Sigmoid colon (tissue), 3 donors: ENCODE measurements around the gene RNF26.

ENCODE experiments used
- CTCF ChIP-seq, 4 experiments: fragments of 450-650 bp in 3 of 4; fragments of 200-600 bp in 1 of 4; IDR thresholded peaks; one replicate each; pipeline ENCODE4 v1.5.1; 2016 to 2019; ENCODE audit warnings: antibody characterized with exemption in 4 of 4, mild to moderate bottlenecking in 3 of 4, moderate library complexity in 2 of 4
- POLR2A ChIP-seq, 2 donors: fragments of 450-650 bp; IDR thresholded peaks; one replicate each; pipeline ENCODE4 v1.6.1; 2016; ENCODE audit warnings: antibody characterized with exemption in 2 of 2, mild to moderate bottlenecking in 2 of 2, moderate library complexity in 2 of 2

- no peak for TF ChIP-seq POLR2A (IDR thresholded peaks at IDR 0.05)
- peak; percentile 35 to 82 (median 78) for TF ChIP-seq CTCF (IDR thresholded peaks at IDR 0.05)
Measured at GRCh38 chr11:119373921-119374631, 39.7 kb downstream of the RNF26 start.
